ENCODE measurements around the gene EXOSC9.

The EXOSC9 gene

GRCh38 chr4:121827853-121828252 is 26.7 kb downstream of the EXOSC9 start:
- DNase-seq: no peak

GRCh38 chr4:121829511-121829910 is 28.4 kb downstream of the EXOSC9 start:
- DNase-seq: no peak

- DNase-seq: no peak
Observed at GRCh38 chr4:121838136-121838535, 37.0 kb downstream of the EXOSC9 start.

GRCh38 chr4:121842862-121843261 is 41.7 kb downstream of the EXOSC9 start:
- DNase-seq: no peak

GRCh38 chr4:121846662-121847061 is 45.5 kb downstream of the EXOSC9 start:
- no peak for DNase-seq

GRCh38 chr4:121851354-121851753 is 50.2 kb downstream of the EXOSC9 start:
- DNase-seq: no peak

- DNase-seq: no peak
Observed at GRCh38 chr4:121860121-121860520, 59.0 kb downstream of the EXOSC9 start.

GRCh38 chr4:121861426-121861825 is 60.3 kb downstream of the EXOSC9 start:
- no peak for DNase-seq

GRCh38 chr4:121863799-121864198 is 62.7 kb downstream of the EXOSC9 start:
- no peak for DNase-seq
